ENCODE data around the gene CA14. TPM values are rescaled to one million over a fixed set of nuclear protein-coding genes. Genes with fewer than 3 reads are reported as not detected.

The CA14 gene
- polyA plus RNA-seq, 1 of the 3 experiments (the other 2 are of a cell fraction), result 0.08 TPM

DNA sequence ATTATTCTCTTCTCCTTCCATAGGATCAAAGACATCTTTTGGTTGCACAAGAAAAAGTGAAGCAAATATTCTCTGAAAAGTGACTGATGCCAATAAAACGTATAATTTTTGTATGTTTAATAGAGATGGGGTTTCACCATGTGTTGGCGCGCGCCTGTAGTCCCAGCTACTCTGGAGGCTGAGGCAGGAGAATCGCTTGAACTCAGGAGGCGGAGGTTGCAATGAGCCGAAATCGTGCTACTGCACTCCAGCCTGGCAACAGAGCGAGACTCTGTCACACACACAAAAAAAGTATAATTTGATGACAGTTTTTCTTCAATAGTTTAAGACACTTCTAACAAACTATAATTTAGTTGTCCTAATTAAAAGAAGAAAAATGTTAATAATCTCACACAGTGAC lies 45.5 kb upstream of the CA14 start:
- CTCF ChIA-PET, result interaction anchor here (1.6 kb wide), 1 partner anchor 25 kb away, joined by 9 read pairs; no protein-coding TSS in a partner anchor
- no peak for DNase-seq
- WGBS (ENCODE audit: low lambda C conversion rate), result 96% methylated on average over 9 of the region's 9 CpGs
- H4K20me1 ChIP-seq (ENCODE audit: insufficient read depth), result no peaks in the 10 kb centered on the region
- no peak overlapping the region for H3K9ac ChIP-seq
- POLR2A ChIA-PET, result no interaction called here
- H3K9me3 ChIP-seq, result no peaks in the 10 kb centered on the region
- H3K36me3 ChIP-seq (replicated peaks in 1 of 2; ENCODE audit: control insufficient read depth in 1 of 2, insufficient read depth in 2 of 2, low read length in 1 of 2), result no peaks in the 10 kb centered on the region
- no peak for TF ChIP-seq ELF1 (IDR thresholded peaks at IDR 0.05)
- no peak for TF ChIP-seq MXI1 (IDR thresholded peaks at IDR 0.05; ENCODE audit: low read depth, low read length)
- no peak overlapping the region for H3K4me2 ChIP-seq
- H3K4me3 ChIP-seq (ENCODE audit: low read depth in 2 of 2, low read length in 1 of 2), result no peak overlapping the region
- peaks cover 0 to 5% of the 10 kb centered on the region in 2 experiments; a peak in 3 of 4 replicates for H3K4me1 ChIP-seq (ENCODE audit: control insufficient read depth in 1 of 2, insufficient read depth in 2 of 2, low read depth in 1 of 2, low read length in 1 of 2)
- no peaks in the 10 kb centered on the region for H3K27me3 ChIP-seq (ENCODE audit: insufficient read depth)
- peaks cover 15% of the 10 kb centered on the region for H3F3A ChIP-seq (replicated peaks; ENCODE audit: insufficient read depth)
- H3K9me2 ChIP-seq, result no peaks in the 10 kb centered on the region
- no peak overlapping the region for H3K27ac ChIP-seq (ENCODE audit: low read depth in 2 of 2, low read length in 1 of 2)
- H3K79me2 ChIP-seq (ENCODE audit: insufficient read depth), result no peaks in the 10 kb centered on the region
- H2AFZ ChIP-seq (ENCODE audit: low read depth), result no peak overlapping the region

- ChIA-PET POLR2A (interaction anchor here (0.6 kb wide), 1 partner anchor 97 kb away, joined by 4 read pairs; no protein-coding TSS in a partner anchor), CTCF (interaction anchor here (0.5 to 1.6 kb wide), 5 partner anchors 20 to 42 kb away, joined by 3 to 9 read pairs (median 3); no protein-coding TSS in a partner anchor)
- 18% methylated on average over 29 of the region's 38 CpGs for WGBS (ENCODE audit: low lambda C conversion rate)
- peaks cover 0 to 5% of the 10 kb centered on the region in 2 experiments; a peak in 3 of 4 replicates for H3K4me1 ChIP-seq (ENCODE audit: control insufficient read depth in 1 of 2, insufficient read depth in 2 of 2, low read depth in 1 of 2, low read length in 1 of 2)
- H3K4me3 ChIP-seq (ENCODE audit: low read depth in 2 of 2, low read length in 1 of 2), result peak overlapping the region; percentile 47 to 51
- H3K9me3 ChIP-seq, result no peaks in the 10 kb centered on the region
- no peaks in the 10 kb centered on the region for H3K79me2 ChIP-seq (ENCODE audit: insufficient read depth)
- TF ChIP-seq, protein P1, sequence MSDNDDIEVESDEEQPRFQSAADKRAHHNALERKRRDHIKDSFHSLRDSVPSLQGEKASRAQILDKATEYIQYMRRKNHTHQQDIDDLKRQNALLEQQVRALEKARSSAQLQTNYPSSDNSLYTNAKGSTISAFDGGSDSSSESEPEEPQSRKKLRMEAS (IDR thresholded peaks at IDR 0.05; ENCODE audit: low read depth), result peak; percentile 89
- TF ChIP-seq CHD2 (IDR thresholded peaks at IDR 0.05; ENCODE audit: low read length, partially characterized antibody) (no peak), POLR2AphosphoS5 (IDR thresholded peaks at IDR 0.05; ENCODE audit: low read depth, low read length) (peak; percentile 73; the same call in 1 of the 2 replicates), USF1 (IDR thresholded peaks at IDR 0.05; ENCODE audit: borderline replicate concordance, low read depth) (peak; percentile 94), ELF1 (IDR thresholded peaks at IDR 0.05) (peak; percentile 83), RFX5 (IDR thresholded peaks at IDR 0.05; ENCODE audit: low read length) (peak; percentile 92), TCF12 (IDR thresholded peaks at IDR 0.05) (no peak), ZBTB33 (IDR thresholded peaks at IDR 0.05; ENCODE audit: borderline replicate concordance, low read depth) (no peak), RAD21 (IDR thresholded peaks at IDR 0.05; ENCODE audit: low read length) (peak; percentile 31; the same call in 1 of the 2 replicates), NRF1 (IDR thresholded peaks at IDR 0.05; ENCODE audit: low read depth, low read length) (peak; percentile 95), SMC3 (IDR thresholded peaks at IDR 0.05; ENCODE audit: low read depth, low read length) (no peak)
- TF ChIP-seq, protein P2, sequence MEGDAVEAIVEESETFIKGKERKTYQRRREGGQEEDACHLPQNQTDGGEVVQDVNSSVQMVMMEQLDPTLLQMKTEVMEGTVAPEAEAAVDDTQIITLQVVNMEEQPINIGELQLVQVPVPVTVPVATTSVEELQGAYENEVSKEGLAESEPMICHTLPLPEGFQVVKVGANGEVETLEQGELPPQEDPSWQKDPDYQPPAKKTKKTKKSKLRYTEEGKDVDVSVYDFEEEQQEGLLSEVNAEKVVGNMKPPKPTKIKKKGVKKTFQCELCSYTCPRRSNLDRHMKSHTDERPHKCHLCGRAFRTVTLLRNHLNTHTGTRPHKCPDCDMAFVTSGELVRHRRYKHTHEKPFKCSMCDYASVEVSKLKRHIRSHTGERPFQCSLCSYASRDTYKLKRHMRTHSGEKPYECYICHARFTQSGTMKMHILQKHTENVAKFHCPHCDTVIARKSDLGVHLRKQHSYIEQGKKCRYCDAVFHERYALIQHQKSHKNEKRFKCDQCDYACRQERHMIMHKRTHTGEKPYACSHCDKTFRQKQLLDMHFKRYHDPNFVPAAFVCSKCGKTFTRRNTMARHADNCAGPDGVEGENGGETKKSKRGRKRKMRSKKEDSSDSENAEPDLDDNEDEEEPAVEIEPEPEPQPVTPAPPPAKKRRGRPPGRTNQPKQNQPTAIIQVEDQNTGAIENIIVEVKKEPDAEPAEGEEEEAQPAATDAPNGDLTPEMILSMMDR (IDR thresholded peaks at IDR 0.05), result peak; percentile 60
- TF ChIP-seq, protein P3, sequence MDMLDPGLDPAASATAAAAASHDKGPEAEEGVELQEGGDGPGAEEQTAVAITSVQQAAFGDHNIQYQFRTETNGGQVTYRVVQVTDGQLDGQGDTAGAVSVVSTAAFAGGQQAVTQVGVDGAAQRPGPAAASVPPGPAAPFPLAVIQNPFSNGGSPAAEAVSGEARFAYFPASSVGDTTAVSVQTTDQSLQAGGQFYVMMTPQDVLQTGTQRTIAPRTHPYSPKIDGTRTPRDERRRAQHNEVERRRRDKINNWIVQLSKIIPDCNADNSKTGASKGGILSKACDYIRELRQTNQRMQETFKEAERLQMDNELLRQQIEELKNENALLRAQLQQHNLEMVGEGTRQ (IDR thresholded peaks at IDR 0.05; ENCODE audit: borderline replicate concordance, low read depth, low read length), result peak; percentile 62
- no peaks in the 10 kb centered on the region for H4K20me1 ChIP-seq (ENCODE audit: insufficient read depth)
- peaks cover 26% of the 10 kb centered on the region for H3F3A ChIP-seq (replicated peaks; ENCODE audit: insufficient read depth)
- no peaks in the 10 kb centered on the region for H3K27me3 ChIP-seq (ENCODE audit: insufficient read depth)
- H3K4me2 ChIP-seq, result peak overlapping the region; percentile 63
- peaks cover 0 to 13% of the 10 kb centered on the region in 2 experiments for H3K36me3 ChIP-seq (replicated peaks in 1 of 2; ENCODE audit: control insufficient read depth in 1 of 2, insufficient read depth in 2 of 2, low read length in 1 of 2)
- H3K27ac ChIP-seq (ENCODE audit: low read depth in 2 of 2, low read length in 1 of 2), result peak overlapping the region; percentile 65 to 88
- peak overlapping the region; percentile 95 for H2AFZ ChIP-seq (ENCODE audit: low read depth)
- peak overlapping the region; percentile 57 for H3K9ac ChIP-seq
- peak; percentile 93 for DNase-seq
- no peaks in the 10 kb centered on the region for H3K9me2 ChIP-seq
Measured at GRCh38 chr1:150213170-150214098, 44.1 kb upstream of the CA14 start.
